Ishikawa (cell line): ENCODE measurements around the gene HECTD3.

Experiments
- CEBPB ChIP-seq: IDR thresholded peaks from 2 replicates; pipeline ENCODE4 v1.6.1; 2012
- CREB1 ChIP-seq: IDR thresholded peaks from 2 replicates; pipeline ENCODE4 v1.6.1; 2012; ENCODE audit warnings: low read depth
- EGR1 ChIP-seq: IDR thresholded peaks from 2 replicates; pipeline ENCODE4 v1.6.1; 2012
- EP300 ChIP-seq: IDR thresholded peaks from 2 replicates; pipeline ENCODE4 v1.6.1; 2012; ENCODE audit warnings: borderline replicate concordance
- FOXM1 ChIP-seq: IDR thresholded peaks from 2 replicates; pipeline ENCODE4 v1.6.1; 2012; ENCODE audit warnings: low read depth, borderline replicate concordance
- NFIC ChIP-seq: IDR thresholded peaks from 2 replicates; pipeline ENCODE4 v1.6.1; 2012
- RAD21 ChIP-seq: IDR thresholded peaks from 2 replicates; pipeline ENCODE4 v1.6.1; 2012; ENCODE audit warnings: low read depth
- TAF1 ChIP-seq: IDR thresholded peaks from 2 replicates; pipeline ENCODE4 v1.6.1; 2012; ENCODE audit warnings: low read depth, mild to moderate bottlenecking
- TCF12 ChIP-seq: IDR thresholded peaks from 2 replicates; pipeline ENCODE4 v1.6.1; 2012; ENCODE audit warnings: low read depth
- TEAD4 ChIP-seq: IDR thresholded peaks from 2 replicates; pipeline ENCODE4 v1.6.1; 2012
- YY1 ChIP-seq: IDR thresholded peaks from 2 replicates; pipeline ENCODE4 v1.6.1; 2012; ENCODE audit warnings: low read depth
- ZBTB7A ChIP-seq: IDR thresholded peaks from 2 replicates; pipeline ENCODE4 v1.6.1; 2012; ENCODE audit warnings: low read depth
- TF ChIP-seq, protein P1 (sequence below): IDR thresholded peaks from 2 replicates; pipeline ENCODE4 v1.6.1; 2012
- TF ChIP-seq, protein P2 (sequence below): IDR thresholded peaks from 2 replicates; pipeline ENCODE4 v1.6.1; 2012
- TF ChIP-seq, protein P3 (sequence below): IDR thresholded peaks from 2 replicates; pipeline ENCODE4 v1.6.1; 2012; ENCODE audit warnings: low read depth, mild to moderate bottlenecking

The HECTD3 gene

DNA sequence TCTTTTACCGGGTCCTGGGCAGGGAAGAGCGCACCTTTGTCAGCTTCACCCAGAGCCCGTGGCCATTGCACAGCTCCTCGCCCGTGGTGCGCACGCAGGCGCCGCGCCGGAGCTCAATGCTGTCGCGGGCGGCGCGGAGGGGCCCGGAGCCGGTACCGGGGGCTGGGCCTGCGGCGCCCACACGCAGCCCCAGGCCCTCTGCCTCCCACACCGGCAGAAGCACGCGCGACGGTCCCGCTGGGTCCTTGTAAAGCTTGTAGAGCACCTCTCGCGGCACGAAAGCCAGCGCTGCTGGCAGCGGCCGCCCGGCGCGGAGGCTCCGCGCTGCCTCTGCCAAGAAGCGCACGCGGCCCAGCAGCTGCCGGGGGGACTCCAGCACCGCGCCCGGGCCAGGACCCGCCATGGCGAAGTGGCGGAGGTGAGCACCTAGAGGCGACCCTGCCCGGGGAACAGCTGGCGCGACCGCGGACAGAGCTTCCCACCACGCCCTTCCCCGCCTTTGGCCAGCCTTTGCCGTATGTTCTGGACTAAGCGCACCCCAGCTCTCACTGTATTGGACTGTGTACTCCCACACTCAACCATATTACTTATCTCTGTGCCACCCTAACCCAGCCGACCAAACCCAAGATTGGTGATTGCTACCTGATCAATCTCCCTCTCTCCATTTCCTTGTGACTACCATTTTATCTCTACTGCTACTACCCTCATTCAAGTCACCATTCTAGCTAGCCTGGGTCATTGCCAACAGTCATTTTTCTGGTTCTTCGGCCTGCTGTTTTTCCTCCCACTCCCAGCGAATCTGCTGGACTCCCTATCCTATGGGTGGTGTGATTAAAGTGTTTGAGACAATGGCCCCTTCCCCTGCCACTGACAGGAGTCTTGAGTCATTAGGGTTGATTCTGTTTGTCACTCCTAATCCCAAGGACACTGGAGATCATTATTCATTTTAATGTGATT, at the start of gene HECTD3:
Gene HECTD3 (minus strand): TSS at position 470 of the 957 bp plus-strand sequence. CDS start 67 bp downstream, at position 403.
- TF ChIP-seq YY1 (0 out of 2 replicates have a peak, but pooled peaks have one; percentile 55), FOXM1 (no peak), RAD21 (no peak), EGR1 (0 out of 2 replicates have a peak, but pooled peaks have one; percentile 3), TCF12 (no peak)
- TF ChIP-seq, protein P1, sequence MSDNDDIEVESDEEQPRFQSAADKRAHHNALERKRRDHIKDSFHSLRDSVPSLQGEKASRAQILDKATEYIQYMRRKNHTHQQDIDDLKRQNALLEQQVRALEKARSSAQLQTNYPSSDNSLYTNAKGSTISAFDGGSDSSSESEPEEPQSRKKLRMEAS: 0 out of 2 replicates have a peak, but pooled peaks have one; percentile 35
- TF ChIP-seq, protein P2, sequence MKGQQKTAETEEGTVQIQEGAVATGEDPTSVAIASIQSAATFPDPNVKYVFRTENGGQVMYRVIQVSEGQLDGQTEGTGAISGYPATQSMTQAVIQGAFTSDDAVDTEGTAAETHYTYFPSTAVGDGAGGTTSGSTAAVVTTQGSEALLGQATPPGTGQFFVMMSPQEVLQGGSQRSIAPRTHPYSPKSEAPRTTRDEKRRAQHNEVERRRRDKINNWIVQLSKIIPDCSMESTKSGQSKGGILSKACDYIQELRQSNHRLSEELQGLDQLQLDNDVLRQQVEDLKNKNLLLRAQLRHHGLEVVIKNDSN: peak; percentile 60

DNA sequence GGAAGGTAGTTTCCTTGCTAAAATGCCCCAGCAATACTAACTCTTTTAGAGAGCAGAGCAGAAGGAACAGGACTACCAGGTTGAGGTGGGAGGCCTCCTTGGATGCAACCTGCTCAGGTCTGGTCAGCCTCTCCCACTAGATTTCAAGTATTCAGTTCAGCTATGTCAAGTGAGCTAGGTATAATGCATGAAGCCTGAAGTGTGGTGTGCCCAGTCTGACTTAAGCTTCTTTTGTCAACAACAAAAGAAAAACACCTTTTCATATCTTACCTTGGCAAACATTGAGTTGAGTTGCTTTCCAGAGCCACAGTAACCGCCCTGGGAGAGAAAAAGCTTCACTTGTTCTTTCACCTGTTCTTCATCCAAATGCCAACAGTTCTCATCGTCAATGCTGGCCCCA, 48.7 kb upstream of the HECTD3 start:
- TF ChIP-seq NFIC (no peak), CREB1 (no peak)

DNA sequence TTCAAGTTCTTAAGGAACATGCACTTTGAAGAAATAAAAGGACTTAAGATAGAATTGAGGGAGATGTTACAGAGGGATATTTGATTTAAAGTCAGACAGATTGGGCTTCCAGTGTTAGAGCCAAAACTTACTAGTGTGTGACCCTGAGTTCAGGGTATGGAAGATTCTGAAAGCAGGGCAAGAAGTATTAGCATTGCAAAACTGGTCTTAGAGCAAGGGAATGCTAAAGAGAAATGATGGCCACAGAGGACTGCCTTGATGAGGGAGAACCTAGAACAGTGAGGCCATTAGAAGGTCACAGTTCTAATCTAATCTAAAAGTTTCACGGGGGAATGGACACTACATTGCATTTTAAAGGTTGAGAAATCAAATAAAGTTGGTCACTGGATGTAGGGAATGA, 46.4 kb upstream of the HECTD3 start:
- TF ChIP-seq TAF1 (no peak), TCF12 (no peak), CREB1 (no peak), YY1 (no peak), ZBTB7A (no peak), CEBPB (no peak), RAD21 (no peak), TEAD4 (no peak), NFIC (no peak)
- TF ChIP-seq, protein P1: no peak
- TF ChIP-seq, protein P3, sequence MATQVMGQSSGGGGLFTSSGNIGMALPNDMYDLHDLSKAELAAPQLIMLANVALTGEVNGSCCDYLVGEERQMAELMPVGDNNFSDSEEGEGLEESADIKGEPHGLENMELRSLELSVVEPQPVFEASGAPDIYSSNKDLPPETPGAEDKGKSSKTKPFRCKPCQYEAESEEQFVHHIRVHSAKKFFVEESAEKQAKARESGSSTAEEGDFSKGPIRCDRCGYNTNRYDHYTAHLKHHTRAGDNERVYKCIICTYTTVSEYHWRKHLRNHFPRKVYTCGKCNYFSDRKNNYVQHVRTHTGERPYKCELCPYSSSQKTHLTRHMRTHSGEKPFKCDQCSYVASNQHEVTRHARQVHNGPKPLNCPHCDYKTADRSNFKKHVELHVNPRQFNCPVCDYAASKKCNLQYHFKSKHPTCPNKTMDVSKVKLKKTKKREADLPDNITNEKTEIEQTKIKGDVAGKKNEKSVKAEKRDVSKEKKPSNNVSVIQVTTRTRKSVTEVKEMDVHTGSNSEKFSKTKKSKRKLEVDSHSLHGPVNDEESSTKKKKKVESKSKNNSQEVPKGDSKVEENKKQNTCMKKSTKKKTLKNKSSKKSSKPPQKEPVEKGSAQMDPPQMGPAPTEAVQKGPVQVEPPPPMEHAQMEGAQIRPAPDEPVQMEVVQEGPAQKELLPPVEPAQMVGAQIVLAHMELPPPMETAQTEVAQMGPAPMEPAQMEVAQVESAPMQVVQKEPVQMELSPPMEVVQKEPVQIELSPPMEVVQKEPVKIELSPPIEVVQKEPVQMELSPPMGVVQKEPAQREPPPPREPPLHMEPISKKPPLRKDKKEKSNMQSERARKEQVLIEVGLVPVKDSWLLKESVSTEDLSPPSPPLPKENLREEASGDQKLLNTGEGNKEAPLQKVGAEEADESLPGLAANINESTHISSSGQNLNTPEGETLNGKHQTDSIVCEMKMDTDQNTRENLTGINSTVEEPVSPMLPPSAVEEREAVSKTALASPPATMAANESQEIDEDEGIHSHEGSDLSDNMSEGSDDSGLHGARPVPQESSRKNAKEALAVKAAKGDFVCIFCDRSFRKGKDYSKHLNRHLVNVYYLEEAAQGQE: no peak
- TF ChIP-seq, protein P2: no peak

DNA sequence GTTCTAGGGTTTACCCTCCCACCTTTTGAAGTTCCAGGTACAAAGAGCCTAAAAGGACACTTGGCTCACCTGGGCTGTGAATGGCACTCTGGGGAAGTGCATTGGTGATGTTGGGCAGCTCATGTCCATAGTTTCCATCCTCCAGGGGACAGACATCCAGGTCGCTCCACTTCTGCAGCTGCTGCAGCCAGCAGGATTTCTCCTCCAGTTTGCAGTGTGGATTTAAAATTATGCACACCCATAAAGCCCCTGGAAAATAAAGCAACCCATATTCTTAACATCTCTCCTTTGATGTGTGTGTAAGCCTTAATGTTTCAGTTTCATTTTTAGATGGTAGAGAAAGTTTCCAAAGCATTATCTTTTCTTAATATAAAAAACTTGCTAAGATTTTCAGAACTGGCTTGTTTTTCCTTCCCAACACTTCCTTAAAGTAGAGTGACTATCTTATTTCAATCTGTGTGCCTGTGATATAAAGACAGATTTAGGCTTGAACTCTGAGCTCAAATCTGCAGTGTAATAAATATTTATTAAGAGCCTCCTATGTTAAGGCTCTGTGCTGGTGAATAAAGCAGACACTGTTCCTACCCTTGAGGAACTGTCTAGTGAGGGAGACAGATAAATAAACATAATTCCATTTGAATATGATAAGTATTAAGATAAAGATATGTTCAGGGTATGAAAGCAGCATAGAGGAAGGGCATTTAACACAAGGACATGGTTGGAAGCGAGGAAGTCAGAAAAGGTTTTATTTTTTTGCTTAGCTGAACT, 40.1 kb upstream of the HECTD3 start:
- no peak for TF ChIP-seq YY1
- no peak for TF ChIP-seq CREB1
- TF ChIP-seq TEAD4: no peak
- no peak for TF ChIP-seq NFIC
- TF ChIP-seq RAD21: no peak

DNA sequence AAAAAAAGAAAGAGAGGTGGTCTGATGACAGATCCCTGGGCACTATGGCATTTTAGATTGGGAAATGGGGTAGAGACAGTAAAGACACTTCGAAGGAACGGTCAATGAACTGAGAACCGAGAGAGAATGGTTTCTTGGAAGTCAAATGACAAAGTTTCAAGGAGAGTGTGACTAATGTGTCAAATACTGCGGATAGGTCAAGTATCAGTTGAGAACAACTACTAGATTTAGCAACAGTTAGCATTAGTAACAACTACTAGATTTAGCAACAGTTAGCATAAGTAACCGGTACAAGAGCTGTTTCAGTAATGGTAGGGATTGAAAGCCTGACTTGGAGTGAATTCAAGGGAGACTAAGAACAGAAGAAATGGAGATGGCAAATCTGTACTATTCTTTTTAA, 35.9 kb upstream of the HECTD3 start:
- TF ChIP-seq FOXM1 (no peak), YY1 (no peak), EGR1 (no peak), TAF1 (no peak), NFIC (no peak), EP300 (no peak), CREB1 (no peak), TEAD4 (no peak), ZBTB7A (no peak), CEBPB (no peak), TCF12 (no peak), RAD21 (no peak)
- TF ChIP-seq, protein P1: no peak
- TF ChIP-seq, protein P3: no peak
- TF ChIP-seq, protein P2: no peak
